ENCODE results near the gene MYO16. TPM values are rescaled to one million over a fixed set of nuclear protein-coding genes. Genes with fewer than 3 reads are reported as not detected.
A peak's percentile ranks its signal among the peaks of the same experiment; 100 is the strongest.

The MYO16 gene
- polyA plus RNA-seq, 2 of the 4 experiments (the other 2 are of a cell fraction), result 0.03 to 0.06 TPM

DNA sequence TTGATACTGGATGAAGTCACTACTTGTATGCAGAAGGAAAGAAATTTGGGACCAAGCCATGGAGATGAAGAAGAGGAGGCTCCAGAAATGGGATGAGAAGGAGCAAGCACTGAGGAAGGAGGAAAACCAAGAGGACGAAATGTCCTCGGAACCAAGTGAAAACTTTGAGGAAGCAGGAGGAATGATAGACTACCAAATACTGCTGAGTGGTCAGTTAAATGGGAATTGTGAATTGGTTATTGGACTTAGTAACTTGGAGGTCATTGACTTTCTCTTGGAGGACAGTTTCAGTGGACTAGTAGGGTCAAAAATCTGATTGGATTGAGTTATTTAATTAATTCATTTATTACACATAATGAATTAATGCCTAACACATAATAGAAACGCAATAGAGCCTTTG is 167.9 kb downstream of the MYO16 start:
- H3K27ac ChIP-seq, result no peak overlapping the region
- POLR2A ChIA-PET, result no interaction called here
- WGBS (ENCODE audit: missing lambda C conversion rate), result 62% methylated on average over 3 of the region's 3 CpGs

DNA sequence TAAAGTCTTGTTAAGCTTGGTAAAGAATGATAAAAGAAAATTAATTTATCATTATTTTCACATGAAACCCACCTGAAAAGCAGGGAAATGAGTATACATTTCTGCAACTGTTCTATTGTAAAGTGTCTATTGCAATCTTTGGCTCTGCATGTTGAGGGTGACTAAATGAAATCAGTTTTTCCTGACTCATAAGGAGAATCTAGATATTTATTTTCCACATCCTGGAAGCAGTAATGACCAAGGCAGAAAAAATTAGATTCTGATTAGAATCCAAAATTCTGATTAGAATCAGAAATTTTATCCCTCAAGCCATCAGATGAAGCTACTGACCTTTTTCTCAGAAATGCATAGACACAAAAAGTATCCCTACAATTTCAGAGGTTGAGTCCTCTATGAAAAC is 178.4 kb downstream of the MYO16 start:
- DNase-seq (ENCODE audit: low read depth in 1 of 2, low spot score in 1 of 2) (no peak), FAIRE-seq (no peak), ATAC-seq (no peak)
- H3K4me1 ChIP-seq, result no peaks in the 10 kb centered on the region
- no peaks in the 10 kb centered on the region for H3K9me3 ChIP-seq
- TF ChIP-seq NFE2L2 (conservative IDR thresholded peaks at IDR 0.05; ENCODE audit: low read length) (no peak), CBX2 (IDR thresholded peaks at IDR 0.05; ENCODE audit: borderline replicate concordance, low read depth) (no peak), MAZ (IDR thresholded peaks at IDR 0.05; ENCODE audit: borderline replicate concordance, low read depth, low read length) (no peak), CBX8 (IDR thresholded peaks at IDR 0.05) (no peak), ZSCAN20 (CRISPR knock-in tag; IDR thresholded peaks at IDR 0.05) (no peak), RFX5 (IDR thresholded peaks at IDR 0.05) (no peak), HEYL (CRISPR knock-in tag; IDR thresholded peaks at IDR 0.05) (no peak)
- TF ChIP-seq, protein P1, sequence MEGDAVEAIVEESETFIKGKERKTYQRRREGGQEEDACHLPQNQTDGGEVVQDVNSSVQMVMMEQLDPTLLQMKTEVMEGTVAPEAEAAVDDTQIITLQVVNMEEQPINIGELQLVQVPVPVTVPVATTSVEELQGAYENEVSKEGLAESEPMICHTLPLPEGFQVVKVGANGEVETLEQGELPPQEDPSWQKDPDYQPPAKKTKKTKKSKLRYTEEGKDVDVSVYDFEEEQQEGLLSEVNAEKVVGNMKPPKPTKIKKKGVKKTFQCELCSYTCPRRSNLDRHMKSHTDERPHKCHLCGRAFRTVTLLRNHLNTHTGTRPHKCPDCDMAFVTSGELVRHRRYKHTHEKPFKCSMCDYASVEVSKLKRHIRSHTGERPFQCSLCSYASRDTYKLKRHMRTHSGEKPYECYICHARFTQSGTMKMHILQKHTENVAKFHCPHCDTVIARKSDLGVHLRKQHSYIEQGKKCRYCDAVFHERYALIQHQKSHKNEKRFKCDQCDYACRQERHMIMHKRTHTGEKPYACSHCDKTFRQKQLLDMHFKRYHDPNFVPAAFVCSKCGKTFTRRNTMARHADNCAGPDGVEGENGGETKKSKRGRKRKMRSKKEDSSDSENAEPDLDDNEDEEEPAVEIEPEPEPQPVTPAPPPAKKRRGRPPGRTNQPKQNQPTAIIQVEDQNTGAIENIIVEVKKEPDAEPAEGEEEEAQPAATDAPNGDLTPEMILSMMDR (IDR thresholded peaks at IDR 0.05), result no peak
- no peak overlapping the region for H3K4me2 ChIP-seq
- H3K27ac ChIP-seq, result no peak overlapping the region
- H3K4me3 ChIP-seq, result no peak overlapping the region
- CTCF ChIA-PET, result interaction anchor here (0.7 kb wide), 1 partner anchor 25 kb away, joined by 3 read pairs; no protein-coding TSS in a partner anchor
- POLR2A ChIA-PET, result no interaction called here

More for the DNA sequence above, 167.9 kb downstream of the MYO16 start:
- H3K4me2 ChIP-seq, result no peak overlapping the region
- DNase-seq (ENCODE audit: low read depth in 1 of 2, low spot score in 1 of 2), result no peak
- no peaks in the 10 kb centered on the region for H3K9me3 ChIP-seq
- H3K4me3 ChIP-seq, result no peak overlapping the region
- no peak for FAIRE-seq
- H3K4me1 ChIP-seq, result no peaks in the 10 kb centered on the region
- TF ChIP-seq SREBF2 (IDR thresholded peaks at IDR 0.05) (no peak), ZFP36 (IDR thresholded peaks at IDR 0.05; ENCODE audit: borderline replicate concordance, partially characterized antibody) (no peak), CEBPB (IDR thresholded peaks at IDR 0.05) (no peak), RAD21 (conservative IDR thresholded peaks at IDR 0.05 in 1 of 2, IDR thresholded peaks at IDR 0.05 in 1 of 2) (no peak), MAFK (IDR thresholded peaks at IDR 0.05; ENCODE audit: partially characterized antibody) (peak; percentile 41)
- CTCF ChIA-PET, result no interaction called here
- ATAC-seq, result no peak

DNA sequence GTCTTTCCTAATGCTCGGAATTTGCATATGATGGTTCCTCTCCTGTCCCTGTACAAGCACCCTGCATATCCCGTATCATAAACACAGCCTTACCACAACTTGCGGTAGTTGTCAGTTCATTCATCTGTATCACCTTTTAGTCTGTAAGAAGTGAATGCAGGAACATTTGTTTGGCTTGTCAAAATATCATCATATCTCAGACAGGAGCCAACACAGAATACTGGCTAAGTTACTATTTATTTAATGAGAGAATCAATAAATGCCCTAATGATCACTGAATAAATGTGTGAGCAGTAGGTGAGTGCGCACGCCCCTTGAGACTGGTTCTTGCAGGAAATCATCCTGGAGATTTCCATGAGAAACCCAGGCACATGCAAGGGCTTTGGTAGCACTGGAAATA is 182.8 kb downstream of the MYO16 start:
- FAIRE-seq (no peak), DNase-seq (ENCODE audit: low read depth in 1 of 2, low spot score in 1 of 2) (no peak), ATAC-seq (no peak)
- no peak for TF ChIP-seq KDM1A (IDR thresholded peaks at IDR 0.05; ENCODE audit: low read depth)
- no peak for TF ChIP-seq SREBF2 (IDR thresholded peaks at IDR 0.05)
- no peak overlapping the region for H3K4me2 ChIP-seq
- no peaks in the 10 kb centered on the region for H3K9me3 ChIP-seq
- no peak overlapping the region for H3K4me3 ChIP-seq
- CTCF ChIA-PET, result no interaction called here
- H3K4me1 ChIP-seq, result no peaks in the 10 kb centered on the region
- POLR2A ChIA-PET, result no interaction called here
- WGBS (ENCODE audit: missing lambda C conversion rate), result 89% methylated on average over 5 of the region's 5 CpGs
- H3K27ac ChIP-seq, result no peak overlapping the region

DNA sequence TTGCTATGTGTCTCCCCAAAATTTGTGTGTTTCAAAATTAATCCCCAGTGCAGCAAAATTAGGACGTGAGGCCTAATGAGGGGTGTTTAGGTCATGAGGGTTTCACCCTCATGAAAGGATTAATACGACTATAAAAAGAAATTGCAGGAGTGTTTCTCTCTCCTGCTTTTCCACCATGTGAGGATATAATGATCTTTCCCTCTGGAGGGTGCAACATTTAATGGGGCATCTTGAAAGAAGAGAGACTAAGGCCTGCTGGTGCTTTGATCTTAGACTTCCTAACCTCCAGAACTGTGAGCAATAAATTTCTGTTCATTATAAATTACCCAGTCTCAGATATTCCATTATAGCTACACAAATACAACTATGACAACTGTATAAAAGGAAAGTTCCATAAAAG is 183.2 kb downstream of the MYO16 start:
- no peak for FAIRE-seq
- CTCF ChIA-PET, result no interaction called here
- POLR2A ChIA-PET, result no interaction called here
- Histone ChIP-seq H3K4me2 (no peak overlapping the region), H3K9me3 (no peaks in the 10 kb centered on the region), H3K4me1 (no peaks in the 10 kb centered on the region), H3K4me3 (no peak overlapping the region), H3K27ac (no peak overlapping the region)
- 84% methylated on average over 2 of the region's 2 CpGs for whole genome bisulfite sequencing (ENCODE audit: missing lambda C conversion rate)
- TF ChIP-seq EP300 (IDR thresholded peaks at IDR 0.05) (no peak), ESRRA (IDR thresholded peaks at IDR 0.05; ENCODE audit: borderline replicate concordance, low read length) (no peak)
- no peak for ATAC-seq
- DNase-seq (ENCODE audit: low read depth in 1 of 2, low spot score in 1 of 2), result no peak

GRCh38 chr13:108813587-108814170 is 184.3 kb downstream of the MYO16 start:
- CTCF ChIA-PET, result no interaction called here
- H3K9me3 ChIP-seq, result no peaks in the 10 kb centered on the region
- DNase-seq (ENCODE audit: low read depth in 1 of 2, low spot score in 1 of 2), result no peak
- POLR2A ChIA-PET, result no interaction called here
- ATAC-seq, result no peak
- H3K4me1 ChIP-seq, result no peaks in the 10 kb centered on the region
- WGBS (ENCODE audit: missing lambda C conversion rate), result 85% methylated on average over 2 of the region's 2 CpGs
- H3K4me2 ChIP-seq, result 0 out of 3 replicates have a peak overlapping the region, but pooled peaks have one; percentile 13
- no peak overlapping the region for H3K27ac ChIP-seq
- no peak for FAIRE-seq
- H3K4me3 ChIP-seq, result no peak overlapping the region
- no peak for TF ChIP-seq POLR2AphosphoS2 (conservative IDR thresholded peaks at IDR 0.05; ENCODE audit: low read length)
- TF ChIP-seq ZSCAN20 (CRISPR knock-in tag; IDR thresholded peaks at IDR 0.05), result no peak
- no peak for TF ChIP-seq CBX2 (IDR thresholded peaks at IDR 0.05; ENCODE audit: borderline replicate concordance, low read depth)
- no peak for TF ChIP-seq ATOH8 (CRISPR knock-in tag; IDR thresholded peaks at IDR 0.05; ENCODE audit: low read depth)
- TF ChIP-seq PBX3 (IDR thresholded peaks at IDR 0.05), result no peak
- no peak for TF ChIP-seq FOXS1 (CRISPR knock-in tag; IDR thresholded peaks at IDR 0.05)
- TF ChIP-seq MAFK (IDR thresholded peaks at IDR 0.05; ENCODE audit: partially characterized antibody), result no peak
- no peak for TF ChIP-seq JUN (IDR thresholded peaks at IDR 0.05)
- no peak for TF ChIP-seq SMC3 (IDR thresholded peaks at IDR 0.05)
- no peak for TF ChIP-seq POLR2A (IDR thresholded peaks at IDR 0.05; ENCODE audit: low read length)
- TF ChIP-seq, protein P1 (IDR thresholded peaks at IDR 0.05), result no peak
